ENCODE measurements around the gene CDC42EP4. TPM values are rescaled to one million over a fixed set of nuclear protein-coding genes. Genes with fewer than 3 reads are reported as not detected.

CDC42EP4 gene
- total RNA-seq, 2 donors from 2014 or later: 38.5 to 49.7 TPM

DNA sequence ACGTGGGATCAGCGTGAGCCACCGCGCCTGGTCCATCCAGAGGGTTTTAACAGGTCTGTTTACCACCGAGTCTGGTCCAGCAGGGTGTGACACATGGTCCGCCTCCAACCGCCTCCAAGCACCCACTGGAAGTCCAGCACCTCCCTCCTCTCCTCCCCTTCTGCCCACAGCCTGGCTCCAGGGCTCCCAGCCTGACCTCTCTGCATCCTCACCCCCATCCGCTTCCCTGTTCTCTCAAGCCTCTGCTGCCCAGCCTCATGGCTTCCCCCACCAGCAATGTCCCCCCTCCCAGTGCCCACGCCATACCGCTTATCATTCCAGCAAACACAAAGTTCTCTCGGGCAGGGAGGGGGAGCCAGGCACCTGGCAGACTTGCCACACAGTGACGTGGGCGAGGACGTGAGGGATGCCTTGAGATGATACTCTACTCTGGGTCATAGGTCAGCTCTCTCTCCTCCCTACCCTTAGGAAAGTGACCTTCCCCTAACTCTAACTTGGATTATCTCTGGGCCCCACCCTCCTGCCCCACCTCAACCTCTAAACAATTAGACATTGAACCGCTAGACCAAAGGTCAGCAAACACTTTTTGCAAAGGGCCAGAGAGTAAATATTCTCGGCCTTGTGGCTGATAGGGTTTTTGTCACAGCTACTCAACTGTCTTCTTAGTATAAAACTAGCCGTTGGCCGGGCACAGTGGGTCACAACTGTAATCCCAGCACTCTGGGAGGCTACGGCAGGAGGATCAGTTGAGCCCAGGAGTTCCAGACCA lies 23.1 kb downstream of the CDC42EP4 start:
- Histone ChIP-seq H3K27ac (ENCODE audit: low read depth, low read length) (no peak overlapping the region), H3K4me1 (ENCODE audit: control insufficient read depth, insufficient read depth, low read length) (peaks cover 34% of the 10 kb centered on the region), H3K4me3 (ENCODE audit: low read length) (no peak overlapping the region), H3K36me3 (ENCODE audit: control insufficient read depth, insufficient read depth, low read length) (peaks cover 45% of the 10 kb centered on the region), H3K9me3 (ENCODE audit: control insufficient read depth, low read length) (no peaks in the 10 kb centered on the region), H3K9ac (ENCODE audit: extremely low read depth, low read length, poor library complexity, severe bottlenecking) (no peak overlapping the region), H3K27me3 (ENCODE audit: control insufficient read depth, insufficient read depth, low read length, poor library complexity, severe bottlenecking) (no peaks in the 10 kb centered on the region)
- 74 to 88% methylated on average over 11 to 19 of the region's 19 CpGs for WGBS, 2 experiments (ENCODE audit: insufficient coverage in 1 of 2, insufficient read length in 1 of 2)
- Mint-ChIP-seq H3K27me3 (ENCODE audit: insufficient read depth) (no peaks in the 10 kb centered on the region), H3K9me3 (no peaks in the 10 kb centered on the region), H3K36me3 (ENCODE audit: low read depth) (peaks cover 20% of the 10 kb centered on the region), H3K27ac (peak overlapping the region; percentile 74), H3K4me3 (no peak overlapping the region), H3K4me1 (peaks cover 38% of the 10 kb centered on the region)
- TF ChIP-seq, protein P1, sequence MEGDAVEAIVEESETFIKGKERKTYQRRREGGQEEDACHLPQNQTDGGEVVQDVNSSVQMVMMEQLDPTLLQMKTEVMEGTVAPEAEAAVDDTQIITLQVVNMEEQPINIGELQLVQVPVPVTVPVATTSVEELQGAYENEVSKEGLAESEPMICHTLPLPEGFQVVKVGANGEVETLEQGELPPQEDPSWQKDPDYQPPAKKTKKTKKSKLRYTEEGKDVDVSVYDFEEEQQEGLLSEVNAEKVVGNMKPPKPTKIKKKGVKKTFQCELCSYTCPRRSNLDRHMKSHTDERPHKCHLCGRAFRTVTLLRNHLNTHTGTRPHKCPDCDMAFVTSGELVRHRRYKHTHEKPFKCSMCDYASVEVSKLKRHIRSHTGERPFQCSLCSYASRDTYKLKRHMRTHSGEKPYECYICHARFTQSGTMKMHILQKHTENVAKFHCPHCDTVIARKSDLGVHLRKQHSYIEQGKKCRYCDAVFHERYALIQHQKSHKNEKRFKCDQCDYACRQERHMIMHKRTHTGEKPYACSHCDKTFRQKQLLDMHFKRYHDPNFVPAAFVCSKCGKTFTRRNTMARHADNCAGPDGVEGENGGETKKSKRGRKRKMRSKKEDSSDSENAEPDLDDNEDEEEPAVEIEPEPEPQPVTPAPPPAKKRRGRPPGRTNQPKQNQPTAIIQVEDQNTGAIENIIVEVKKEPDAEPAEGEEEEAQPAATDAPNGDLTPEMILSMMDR (conservative IDR thresholded peaks at IDR 0.05): no peak
- DNase-seq: no peak

DNA sequence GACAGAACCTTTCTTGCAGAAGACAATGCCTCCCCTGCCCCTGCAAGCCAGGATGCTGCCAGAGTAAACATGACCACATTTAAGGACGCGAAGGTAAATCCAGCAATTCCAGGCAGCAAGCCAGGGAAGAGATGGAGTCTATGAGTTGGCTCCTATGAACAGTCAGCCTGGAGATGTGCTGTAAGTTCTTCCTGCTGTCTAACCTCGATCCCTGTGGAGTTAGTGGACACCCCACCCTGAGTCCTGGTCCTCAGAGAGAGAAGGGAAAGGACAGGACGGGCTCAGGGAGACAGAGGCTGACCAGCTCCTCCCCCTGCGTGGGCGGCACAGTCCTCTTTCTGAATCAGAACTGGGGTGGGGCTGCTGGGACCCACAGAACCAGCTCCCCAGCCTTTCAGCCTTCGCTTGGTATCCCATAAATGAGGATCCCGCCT lies 24.9 kb downstream of the CDC42EP4 start:
- TF ChIP-seq, protein P1 (conservative IDR thresholded peaks at IDR 0.05): no peak
- peaks cover 47% of the 10 kb centered on the region for H3K36me3 ChIP-seq (ENCODE audit: control insufficient read depth, insufficient read depth, low read length)
- no peaks in the 10 kb centered on the region for H3K9me3 ChIP-seq (ENCODE audit: control insufficient read depth, low read length)
- H3K4me3 Mint-ChIP-seq: no peak overlapping the region
- no peaks in the 10 kb centered on the region for H3K27me3 Mint-ChIP-seq (ENCODE audit: insufficient read depth)
- no peak overlapping the region for H3K9ac ChIP-seq (ENCODE audit: extremely low read depth, low read length, poor library complexity, severe bottlenecking)
- no peak overlapping the region for H3K4me3 ChIP-seq (ENCODE audit: low read length)
- H3K27me3 ChIP-seq (ENCODE audit: control insufficient read depth, insufficient read depth, low read length, poor library complexity, severe bottlenecking): no peaks in the 10 kb centered on the region
- no peak overlapping the region for H3K27ac ChIP-seq (ENCODE audit: low read depth, low read length)
- no peak for DNase-seq
- H3K4me1 Mint-ChIP-seq: peaks cover 42% of the 10 kb centered on the region
- peaks cover 34% of the 10 kb centered on the region for H3K4me1 ChIP-seq (ENCODE audit: control insufficient read depth, insufficient read depth, low read length)
- peak overlapping the region; percentile 46 for H3K27ac Mint-ChIP-seq
- WGBS, 2 experiments (ENCODE audit: insufficient coverage in 1 of 2, insufficient read length in 1 of 2): 91 to 95% methylated on average over 4 to 8 of the region's 8 CpGs
- peaks cover 18% of the 10 kb centered on the region for H3K36me3 Mint-ChIP-seq (ENCODE audit: low read depth)
- no peaks in the 10 kb centered on the region for H3K9me3 Mint-ChIP-seq

DNA sequence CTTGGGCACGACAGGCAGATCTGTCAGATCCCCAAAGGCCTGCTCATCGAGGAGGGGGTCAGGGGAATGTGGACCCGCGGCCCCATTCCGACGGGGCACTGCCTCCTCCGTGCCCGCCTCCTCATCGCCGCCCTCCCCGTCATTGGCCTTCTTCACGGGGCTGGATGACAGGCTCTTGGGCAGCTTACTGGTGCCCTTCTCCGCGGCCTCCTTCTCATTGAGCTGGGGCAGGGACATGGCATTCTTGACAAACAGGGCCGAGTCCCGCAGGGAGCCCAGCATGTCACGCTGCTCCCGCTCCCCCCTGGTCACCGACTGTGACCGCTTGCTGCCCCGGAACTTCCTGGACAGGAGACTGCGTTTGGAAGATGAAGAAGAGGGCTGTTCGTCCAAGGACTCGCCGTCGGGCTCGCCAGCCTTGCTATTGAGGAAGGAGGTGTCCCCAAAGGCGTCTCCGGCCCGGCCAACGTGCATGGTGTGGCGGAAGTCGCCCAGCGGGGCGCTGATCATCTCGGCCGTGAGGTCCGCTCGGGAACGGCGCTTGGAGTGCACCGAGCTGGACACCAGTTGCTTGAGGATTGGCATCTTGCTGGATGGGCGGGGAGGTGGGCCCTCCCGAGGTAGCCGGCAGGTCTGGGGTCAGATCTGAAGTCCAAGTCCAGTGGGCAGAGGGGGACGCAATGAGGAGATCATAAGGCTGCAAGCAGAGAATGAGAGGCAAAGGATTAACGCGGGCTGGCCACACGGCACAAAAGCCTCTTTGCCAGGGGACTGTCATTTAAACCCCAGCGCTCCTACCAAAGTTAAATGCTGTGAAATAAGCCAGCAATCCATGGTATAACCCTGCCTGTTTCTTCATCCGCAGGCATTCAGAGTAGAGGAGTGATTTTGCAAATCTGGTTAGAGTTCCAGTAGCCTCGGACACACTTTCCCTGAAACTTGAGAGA lies 25.6 kb downstream of the CDC42EP4 start:
- Histone ChIP-seq H3K4me1 (ENCODE audit: control insufficient read depth, insufficient read depth, low read length) (peaks cover 34% of the 10 kb centered on the region), H3K9ac (ENCODE audit: extremely low read depth, low read length, poor library complexity, severe bottlenecking) (no peak overlapping the region), H3K9me3 (ENCODE audit: control insufficient read depth, low read length) (no peaks in the 10 kb centered on the region), H3K4me3 (ENCODE audit: low read length) (no peak overlapping the region), H3K27me3 (ENCODE audit: control insufficient read depth, insufficient read depth, low read length, poor library complexity, severe bottlenecking) (no peaks in the 10 kb centered on the region), H3K27ac (ENCODE audit: low read depth, low read length) (peak overlapping the region; percentile 61), H3K36me3 (ENCODE audit: control insufficient read depth, insufficient read depth, low read length) (peaks cover 50% of the 10 kb centered on the region)
- 95 to 97% methylated on average over 42 to 52 of the region's 52 CpGs for WGBS, 2 experiments (ENCODE audit: insufficient coverage in 1 of 2, insufficient read length in 1 of 2)
- peaks cover 20% of the 10 kb centered on the region for H3K36me3 Mint-ChIP-seq (ENCODE audit: low read depth)
- H3K27me3 Mint-ChIP-seq (ENCODE audit: insufficient read depth): no peaks in the 10 kb centered on the region
- H3K4me1 Mint-ChIP-seq: peaks cover 42% of the 10 kb centered on the region
- no peak overlapping the region for H3K4me3 Mint-ChIP-seq
- no peaks in the 10 kb centered on the region for H3K9me3 Mint-ChIP-seq
- no peak for DNase-seq
- TF ChIP-seq, protein P1 (conservative IDR thresholded peaks at IDR 0.05): no peak
- H3K27ac Mint-ChIP-seq: peak overlapping the region; percentile 46
